ENCODE measurements around the gene CEP20.
"Not testable (repeated sequence)": the region's sequence is repeated elsewhere in the genome, so short reads cannot be mapped to it uniquely, and the experiment has no call there.

Gene CEP20

DNA sequence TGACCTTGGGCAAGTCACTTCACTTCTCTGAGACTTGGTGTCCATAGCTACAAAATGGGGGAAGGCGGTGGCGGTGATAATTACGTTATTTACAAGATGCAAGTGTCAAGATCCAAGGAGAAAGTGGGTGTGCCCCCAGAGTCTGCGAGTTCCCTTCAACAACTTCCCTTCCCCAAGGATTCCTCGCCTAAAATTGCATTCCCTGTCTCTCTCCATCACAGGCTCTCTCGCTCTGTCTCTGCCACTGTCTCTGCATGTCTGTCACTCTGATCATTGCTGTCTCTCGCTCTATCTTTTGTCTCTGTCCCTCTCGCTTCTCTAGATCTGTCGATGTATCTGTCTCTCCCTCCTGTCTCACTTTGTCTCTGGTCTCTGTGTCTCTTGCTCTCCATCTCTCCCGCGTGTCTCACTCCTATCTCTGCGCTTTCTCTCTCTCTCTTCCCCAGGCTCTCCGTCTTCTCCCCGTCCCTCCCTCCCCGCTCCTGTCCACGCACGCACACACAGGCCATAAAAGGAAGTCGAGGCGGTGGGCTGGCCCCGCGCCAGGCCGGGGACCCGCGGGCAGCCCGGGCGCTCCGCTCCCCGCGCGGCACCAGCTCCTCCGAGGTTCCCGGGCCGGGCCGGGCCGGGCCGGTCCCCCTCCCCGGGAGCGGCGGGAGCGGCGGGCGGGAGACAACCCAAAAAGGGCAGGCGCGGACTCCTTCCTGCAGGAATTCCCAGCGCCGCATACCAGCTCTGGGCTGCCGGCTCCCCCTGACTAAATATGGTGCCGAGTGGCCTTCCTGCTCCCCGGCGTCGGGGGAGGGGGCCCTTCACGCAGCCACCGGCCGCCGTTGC, 30.5 kb downstream of the CEP20 start:
- no peak for DNase-seq (ENCODE audit: low spot score)

DNA sequence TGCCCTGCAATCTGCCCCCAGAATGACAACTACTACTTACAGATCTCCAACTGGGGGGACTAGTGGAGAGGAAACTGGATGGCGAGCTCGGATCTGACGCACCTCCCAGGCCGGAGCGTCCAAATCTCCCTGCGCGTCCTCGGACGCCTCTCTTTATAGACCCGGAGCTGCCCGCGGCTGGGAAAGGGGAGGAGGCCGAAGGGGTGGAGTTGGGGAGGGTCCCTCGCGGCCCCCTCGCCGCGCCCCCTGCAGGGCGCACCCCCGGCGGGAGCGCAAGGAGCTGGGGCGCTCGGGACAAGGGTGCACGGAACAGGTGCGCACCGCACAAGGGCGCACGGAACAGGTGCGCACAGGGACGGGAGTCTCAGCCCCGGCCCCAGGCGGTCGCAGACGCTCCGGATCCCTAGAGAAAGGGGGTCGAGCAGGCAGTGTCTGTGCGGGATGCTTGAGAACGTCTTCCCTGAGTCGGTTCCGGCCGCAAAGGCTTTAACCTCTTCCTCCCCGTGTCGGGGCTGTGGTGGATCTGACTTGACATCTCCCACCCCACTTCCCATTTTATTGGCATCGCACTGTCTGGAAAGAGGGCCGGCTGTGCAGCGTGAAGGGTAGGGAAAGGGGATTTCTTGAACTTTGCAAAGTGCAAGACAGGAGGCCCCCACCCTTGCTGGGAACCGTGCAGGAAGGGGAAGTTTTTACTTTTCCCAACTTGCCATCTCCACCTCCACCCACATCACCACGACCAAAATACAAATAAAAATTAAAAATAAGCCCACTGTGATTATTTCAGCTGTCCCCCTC, 31.3 kb downstream of the CEP20 start, which contains the start of gene MYH11:
Gene MYH11 (minus strand): TSS at position 128 of the 798 bp plus-strand sequence. CDS start 18,776 bp downstream, outside the sequence.
- DNase-seq (ENCODE audit: low spot score): no peak

DNA sequence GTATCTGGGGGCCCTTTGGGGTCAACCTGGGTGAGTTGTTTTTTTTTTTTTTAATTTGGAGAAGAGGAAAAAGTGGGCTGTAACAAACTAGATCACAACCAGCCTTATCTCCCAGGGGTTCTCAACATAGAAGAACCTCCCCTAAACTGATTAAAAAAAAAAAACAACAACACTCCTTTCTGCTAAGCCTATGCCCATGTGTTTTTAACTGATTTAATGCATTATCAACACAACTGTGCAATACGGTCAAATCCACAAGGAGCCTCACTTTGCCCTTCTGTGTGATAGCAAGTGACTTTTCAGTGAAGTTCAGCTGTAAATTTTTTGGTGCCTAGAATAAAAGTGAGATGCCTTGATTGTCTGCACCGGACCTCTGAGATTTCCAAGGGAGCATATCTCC, 32.2 kb downstream of the CEP20 start:
- DNase-seq (ENCODE audit: low spot score): no peak

DNA sequence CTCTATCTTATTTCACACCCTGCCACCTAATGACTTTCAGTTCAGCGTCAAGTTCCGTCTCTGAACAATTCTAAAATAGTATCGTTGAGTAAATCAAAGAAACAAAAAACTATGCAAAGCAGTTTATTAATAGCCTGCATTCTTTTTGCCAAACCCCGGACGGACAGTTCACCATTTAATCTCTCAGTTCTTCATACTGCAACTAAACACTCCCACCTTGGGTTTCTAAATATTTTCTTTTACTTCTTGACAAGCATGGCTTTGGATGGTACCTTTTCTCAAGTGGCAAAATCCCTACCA, 32.7 kb downstream of the CEP20 start:
- DNase-seq (ENCODE audit: low spot score): no peak

DNA sequence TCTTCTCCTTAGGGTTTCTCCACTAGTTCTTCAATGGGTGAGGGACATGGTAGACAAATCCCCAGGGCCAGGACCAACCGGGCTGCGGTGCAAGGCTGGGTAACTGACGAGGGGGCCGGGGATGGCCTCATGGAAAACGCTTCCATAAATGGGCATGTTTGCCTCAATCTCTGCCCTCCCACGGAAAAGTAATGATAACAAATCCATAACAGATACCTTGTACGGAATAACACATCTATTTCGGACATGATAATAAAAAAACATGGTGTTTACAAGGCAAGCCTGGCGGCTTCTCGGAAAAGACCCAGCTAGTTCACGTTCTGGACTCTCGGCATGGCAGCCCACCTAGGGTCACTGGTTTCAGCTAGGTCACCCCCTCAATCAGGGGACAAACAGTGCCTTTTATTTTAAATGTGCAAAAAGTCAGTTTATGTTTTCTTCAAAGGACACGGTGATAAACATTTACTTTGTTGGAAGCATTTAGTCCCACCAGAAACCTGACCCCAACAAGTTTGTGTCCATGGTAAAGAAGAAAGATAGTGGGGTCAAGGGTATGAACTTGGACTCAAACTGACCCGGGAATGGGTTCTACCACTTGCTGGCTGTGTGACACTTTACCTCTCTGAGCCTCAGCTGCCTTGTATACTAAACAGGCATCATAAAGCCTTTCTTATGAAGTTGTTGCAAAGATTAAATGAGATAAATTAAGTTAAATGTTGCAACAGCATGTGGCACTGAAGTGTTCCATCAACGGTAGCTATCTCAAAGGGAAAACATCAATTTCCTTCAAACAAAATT, 33.3 kb downstream of the CEP20 start:
- no peak for DNase-seq (ENCODE audit: low spot score)

DNA sequence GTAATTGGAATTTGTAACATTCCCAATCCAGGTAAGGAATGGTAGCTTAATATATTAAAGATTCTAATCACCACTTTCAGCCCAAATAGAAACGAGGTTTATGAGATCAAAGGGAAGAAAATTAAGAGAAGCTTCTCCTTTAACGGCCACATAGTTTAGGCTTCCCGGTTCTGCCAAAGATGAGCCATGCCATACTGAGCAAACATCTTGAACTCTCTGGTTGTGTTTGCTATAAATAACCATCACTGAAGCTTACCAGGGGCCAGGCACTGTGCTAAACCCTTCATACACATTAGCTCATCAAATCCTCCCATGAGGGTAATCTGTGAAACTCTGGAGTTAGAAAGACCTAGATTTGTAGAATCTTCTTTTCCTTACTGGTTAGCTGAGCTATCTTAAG, 34.3 kb downstream of the CEP20 start:
- no peak for DNase-seq (ENCODE audit: low spot score)

DNA sequence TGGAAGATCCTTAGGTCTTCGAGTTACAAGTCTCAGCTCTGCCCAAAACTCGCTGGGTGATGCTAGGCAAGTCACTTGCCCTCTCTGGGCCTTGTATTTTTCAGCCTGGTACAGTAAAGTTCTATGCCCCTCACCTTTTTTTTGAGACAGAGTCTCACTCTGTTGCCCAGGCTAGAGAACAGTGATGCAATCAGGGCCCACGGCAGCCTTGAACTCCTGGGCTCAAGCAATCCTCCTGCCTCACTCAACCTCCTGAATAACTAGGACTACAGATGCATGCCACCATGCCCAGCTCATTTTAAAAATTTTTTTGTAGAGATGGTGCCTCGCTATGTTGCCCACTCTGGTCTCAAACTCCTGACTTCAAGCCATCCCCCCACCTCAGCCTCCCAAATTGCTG, 35.4 kb downstream of the CEP20 start:
- DNase-seq (ENCODE audit: low spot score): no peak

DNA sequence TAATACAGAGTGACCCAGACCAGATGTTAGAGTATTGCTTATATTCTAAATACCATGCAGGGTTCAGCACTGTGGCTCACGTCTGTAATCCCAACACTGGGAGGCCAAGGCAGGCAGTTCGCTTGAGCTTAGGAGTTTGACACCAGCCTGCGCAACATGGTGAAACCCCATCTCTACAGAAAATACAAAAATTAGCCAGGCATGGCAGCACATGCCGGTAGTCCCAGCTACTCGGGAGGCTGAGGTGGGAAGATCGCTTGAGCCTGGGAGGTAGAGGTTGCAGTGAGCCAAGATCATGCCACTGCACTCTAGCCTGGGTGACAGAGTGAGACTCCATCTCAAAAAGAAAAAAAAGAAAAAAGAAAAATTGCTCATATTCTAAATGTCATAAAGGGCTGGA, 37.8 kb downstream of the CEP20 start:
- not testable (repeated sequence) for DNase-seq (ENCODE audit: low spot score)

DNA sequence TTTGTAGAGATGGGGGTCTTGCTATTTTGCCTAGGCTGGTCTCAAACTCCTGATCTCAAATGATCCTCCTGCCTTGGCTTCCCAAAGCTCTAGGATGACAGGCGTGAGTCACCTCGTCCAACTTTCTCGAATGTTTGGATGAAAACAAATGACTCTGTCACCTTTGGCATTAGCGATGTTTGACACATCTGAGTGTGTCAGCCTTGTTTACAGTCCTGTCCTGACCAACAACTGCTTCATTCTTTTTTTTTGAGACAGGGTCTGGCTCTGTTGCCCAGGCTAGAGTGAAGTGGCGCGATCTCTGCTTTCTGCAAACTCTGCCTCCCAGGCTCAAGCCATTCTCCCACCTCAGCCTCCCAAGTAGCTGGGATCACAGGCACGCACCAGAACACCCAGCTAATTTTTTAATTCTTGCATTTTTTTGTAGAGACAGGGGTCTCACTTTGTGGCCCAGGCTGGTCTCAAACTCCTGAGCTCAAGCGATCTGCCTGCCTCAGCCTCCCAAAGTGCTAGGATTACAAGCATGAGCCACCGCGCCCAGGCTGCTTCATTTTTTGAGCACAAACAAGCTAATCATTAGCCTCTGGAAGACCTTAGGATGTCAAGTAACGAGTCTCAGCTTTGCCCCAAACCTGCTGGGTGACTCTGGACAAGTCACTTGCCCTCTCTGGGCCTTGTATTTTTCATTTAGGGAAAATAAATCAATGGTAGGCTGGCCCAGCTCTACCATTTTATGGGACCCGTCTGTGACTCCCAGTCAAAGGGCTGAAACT, 39.0 kb downstream of the CEP20 start:
- no peak for DNase-seq (ENCODE audit: low spot score)

DNA sequence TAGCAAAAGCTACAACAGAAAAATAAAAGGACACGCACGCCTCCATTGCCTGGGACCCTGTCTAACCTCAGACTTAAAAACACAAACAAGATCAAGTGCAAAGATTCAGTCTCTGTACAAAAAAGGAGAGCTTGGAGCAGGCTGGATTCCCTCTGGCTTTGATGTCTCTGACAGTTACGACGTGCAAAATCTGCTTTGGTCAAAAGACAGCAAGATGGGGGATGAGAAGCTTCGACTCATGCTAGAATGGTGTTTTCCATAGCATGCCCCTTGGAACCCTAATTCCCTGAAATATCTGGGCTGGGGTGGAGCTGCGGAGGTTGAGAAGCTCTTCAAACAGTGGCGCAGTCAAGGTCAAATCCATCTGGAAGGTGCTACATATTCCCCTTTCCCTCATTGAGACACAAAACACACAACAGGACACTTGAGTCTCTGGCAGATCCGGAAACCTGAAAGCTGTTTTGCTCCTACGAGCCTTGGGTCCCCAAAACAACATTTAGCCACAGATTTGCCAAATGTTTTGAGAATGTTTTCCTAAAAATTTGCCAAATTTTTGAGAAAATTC, 40.7 kb downstream of the CEP20 start:
- DNase-seq (ENCODE audit: low spot score): no peak

DNA sequence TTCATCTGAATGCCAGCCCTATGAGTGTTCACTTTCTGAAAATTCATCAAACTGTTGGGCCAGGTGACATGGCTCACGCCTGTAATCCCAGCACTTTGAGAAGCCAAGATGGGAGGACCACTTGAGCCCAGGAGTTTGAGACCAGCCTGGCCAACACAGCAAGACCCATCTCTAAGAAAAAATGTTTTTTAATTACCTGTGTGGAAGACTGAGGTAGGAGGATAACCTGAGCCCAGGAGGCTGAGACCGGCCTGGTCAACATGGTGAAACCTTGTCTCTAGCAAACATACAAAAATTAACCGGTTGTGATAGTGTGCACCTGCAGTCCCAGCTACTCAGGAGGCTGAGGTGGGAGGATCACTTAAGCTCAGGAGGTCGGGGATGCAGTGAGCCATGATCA, 41.9 kb downstream of the CEP20 start:
- DNase-seq (ENCODE audit: low spot score): no peak

DNA sequence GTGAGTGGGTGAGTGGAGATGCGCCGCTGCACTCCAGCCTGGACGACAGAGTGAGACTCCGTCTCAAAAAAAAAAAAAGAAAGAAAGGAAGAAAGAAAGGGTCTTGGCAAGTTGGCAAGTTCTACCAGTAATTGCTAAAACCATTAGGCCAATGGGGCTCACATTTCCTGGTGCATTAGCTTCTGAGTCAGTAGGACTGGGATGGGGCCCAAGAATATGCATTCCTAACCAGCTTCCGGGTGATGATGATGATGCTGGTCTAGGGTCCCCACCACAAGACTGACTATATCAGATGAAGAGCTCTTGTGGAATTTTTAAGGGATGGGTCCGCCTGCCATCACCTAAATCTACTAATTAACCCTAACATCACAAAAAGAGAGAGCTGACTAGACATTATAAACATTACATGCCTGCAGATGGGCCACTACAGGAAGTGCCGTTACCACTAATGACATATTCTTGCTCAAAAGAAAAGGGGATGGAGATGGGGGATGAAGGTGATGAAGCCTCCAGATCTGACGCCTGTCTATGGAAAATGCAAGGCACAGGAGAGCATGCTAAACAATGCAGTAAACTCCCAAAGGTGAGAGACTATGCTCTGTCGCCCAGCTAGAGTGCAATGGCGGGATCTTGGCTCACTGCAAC, 44.6 kb downstream of the CEP20 start:
- DNase-seq (ENCODE audit: low spot score): no peak

DNA sequence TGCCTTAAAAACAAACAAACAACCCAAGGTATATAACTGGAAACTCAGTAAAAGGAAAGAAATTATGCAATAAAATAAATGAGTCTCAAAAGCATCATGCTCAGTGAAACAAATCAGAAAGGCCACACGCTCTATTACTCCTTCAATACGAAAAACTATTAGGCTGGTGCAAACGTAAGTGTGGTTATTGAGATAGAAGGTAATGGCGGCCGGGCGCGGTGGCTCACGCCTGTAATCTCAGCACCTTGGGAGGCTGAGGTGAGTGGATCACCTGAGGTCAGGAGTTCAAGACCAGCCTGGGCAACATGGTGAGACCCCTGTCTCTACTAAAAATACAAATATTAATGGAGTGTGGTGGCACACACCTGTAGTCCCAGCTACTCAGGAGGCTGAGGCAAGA, 49.2 kb downstream of the CEP20 start:
- DNase-seq (ENCODE audit: low spot score): not testable (repeated sequence)

DNA sequence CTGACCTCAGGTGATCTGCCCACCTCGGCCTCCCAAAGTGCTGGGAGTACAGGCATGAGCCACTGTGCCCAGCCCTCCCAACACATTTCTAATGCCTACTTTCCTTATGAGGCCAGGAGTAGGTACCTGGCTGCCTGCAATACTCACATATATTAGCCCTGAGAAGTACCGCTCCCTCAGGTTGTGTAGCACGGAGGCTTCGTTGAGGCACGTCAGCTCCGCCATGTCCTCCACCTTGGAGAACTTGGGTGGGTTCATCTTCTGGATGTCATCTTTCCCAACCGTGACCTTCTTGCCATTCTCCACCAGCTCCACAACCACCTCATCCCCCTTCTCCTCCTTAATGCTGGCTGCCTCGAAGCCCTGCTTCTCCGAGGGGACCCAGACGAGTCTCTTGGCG, 50.6 kb downstream of the CEP20 start:
- DNase-seq (ENCODE audit: low spot score): no peak

DNA sequence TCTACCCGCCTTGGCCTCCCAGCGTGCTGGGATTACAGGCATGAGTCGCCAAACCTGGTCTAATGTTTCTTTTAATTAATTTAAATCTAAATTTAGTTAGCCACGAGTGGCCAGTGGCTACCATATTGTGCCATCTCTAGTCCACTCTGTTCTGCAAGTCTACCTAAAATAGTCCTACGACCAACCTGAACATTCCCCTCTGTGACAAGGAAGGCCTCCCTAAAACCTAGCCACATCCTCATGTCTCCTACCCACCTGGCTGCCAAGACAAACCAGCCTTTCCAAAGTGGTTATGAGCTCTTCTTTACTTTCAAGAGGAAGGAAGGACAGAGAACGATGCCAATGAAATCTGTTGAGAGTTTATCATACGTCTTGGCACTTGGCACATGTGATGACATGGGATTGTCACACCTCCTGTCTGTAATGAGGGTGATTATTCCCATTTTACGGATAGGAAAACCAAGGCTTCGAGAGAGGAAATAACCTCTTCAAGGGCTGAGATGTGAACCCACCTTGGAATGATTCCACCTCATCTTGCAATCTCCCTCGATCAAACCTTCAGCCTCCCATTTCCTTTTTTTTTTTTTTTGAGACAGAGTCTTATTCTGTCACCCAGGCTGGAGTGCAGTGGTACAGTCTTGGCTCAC, 51.3 kb downstream of the CEP20 start:
- no peak for DNase-seq (ENCODE audit: low spot score)

DNA sequence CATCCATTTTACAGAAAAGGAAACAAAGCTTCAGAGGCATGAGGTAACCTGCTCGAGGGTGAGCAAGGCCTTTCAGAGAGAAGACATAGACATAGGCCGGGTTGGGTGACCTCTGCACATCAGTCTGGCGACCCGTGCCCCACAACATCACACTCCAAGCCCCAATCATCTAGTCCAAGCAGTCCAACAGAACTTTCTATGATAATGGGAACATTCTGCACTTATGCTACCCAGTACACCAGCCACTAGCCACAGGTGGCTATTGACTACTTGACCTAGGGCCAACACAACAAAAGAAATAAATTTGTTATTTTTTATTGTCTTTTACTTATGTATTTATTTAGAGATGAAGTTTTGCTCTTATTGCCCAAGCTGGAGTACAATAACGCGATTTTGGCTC, 52.3 kb downstream of the CEP20 start:
- no peak for DNase-seq (ENCODE audit: low spot score)

DNA sequence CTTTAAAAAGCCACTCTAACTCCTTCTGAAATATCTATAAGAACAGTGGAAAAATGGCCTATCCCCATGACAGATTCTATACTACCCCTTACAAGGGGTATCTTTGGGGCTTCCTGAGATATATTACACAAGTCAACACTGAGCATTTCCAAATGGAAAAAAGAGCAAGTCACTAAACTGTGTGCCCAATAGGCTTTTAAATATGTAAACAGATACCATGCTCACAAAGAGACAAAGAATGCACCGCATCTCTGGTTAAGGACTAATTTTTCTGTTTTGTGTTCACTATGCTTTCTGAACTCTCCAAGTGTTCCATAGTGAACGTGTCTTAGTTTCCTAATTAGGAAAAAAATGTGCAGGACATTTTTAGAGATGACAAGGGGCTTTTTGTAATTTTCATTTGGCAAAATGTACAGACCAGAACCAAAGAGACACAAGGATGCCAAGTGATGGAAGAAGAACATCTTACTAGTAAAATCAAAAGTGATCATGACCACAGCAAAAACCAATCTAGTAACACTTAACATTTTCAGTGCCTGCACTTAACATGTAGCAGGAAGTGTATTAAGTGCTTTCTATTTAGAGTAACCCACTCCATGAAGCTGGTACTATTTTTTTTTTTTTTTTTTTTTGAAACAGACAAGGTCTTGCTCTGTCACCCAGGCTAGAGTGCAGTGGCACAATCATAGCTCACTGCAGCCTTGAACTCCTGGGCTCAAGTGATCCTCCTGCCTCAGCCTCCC, 53.1 kb downstream of the CEP20 start:
- no peak for DNase-seq (ENCODE audit: low spot score)

DNA sequence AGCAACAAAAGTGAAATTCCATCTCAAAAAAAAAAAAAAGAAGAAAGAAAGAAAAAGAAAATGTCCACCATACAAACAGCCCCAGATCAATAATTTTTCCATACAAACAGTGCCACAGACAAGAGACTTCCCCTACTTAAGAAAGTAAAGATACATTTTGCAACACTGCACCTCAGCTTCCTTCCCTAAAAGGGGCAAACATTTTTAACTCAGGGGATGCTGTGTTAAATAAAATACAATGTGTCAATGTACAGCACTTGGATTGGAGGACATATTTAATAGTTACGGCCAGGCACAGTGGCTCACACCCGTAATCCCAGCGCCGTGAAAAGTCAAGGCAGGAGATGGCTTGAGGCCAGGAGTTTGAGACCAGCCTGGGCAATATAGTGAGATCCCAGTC, 53.9 kb downstream of the CEP20 start:
- DNase-seq (ENCODE audit: low spot score): no peak

DNA sequence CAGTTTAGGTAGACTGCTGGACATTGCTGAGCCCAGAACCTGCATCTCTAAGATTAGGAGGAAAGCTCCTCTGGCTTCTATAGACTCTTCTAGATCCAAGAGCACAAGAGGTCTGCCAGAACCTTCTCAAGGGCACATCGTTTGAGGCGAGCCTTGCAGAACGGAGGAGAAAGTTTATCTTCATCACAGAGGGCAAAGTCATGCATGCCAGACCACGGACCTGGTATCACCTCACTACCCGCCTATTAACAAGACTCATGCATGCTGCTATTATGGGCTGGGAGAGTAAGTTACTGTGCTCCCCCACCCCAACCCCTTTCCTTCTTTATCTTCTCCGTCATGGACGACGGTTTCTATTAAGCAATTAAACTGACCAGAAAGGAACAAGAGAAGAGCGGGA, 54.9 kb downstream of the CEP20 start:
- DNase-seq (ENCODE audit: low spot score): no peak

DNA sequence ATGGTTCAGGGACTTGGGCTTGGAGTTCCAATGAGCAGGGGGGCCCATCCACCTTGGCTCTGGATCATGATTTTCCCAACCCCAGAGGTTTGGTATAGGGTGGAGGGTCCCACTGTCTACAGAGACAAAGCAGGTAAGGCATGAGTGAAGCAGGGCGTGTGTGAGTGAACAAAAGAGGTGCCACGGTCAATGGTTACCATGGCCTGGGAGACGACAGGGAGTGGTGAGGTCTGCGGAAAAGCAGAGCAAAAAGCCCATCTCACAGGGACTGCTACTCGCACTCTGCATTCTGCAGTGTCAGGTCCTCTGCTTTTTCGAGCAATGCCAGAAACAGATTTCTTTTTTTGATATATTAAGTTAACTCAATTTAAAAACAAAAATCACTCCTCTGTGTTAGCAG, 56.2 kb downstream of the CEP20 start:
- no peak for DNase-seq (ENCODE audit: low spot score)

Measured in hematopoietic multipotent progenitor cell treated with erythropoietin and hydrocortisone succinate and interleukin-3 and kit ligand, for 15 days (in vitro differentiated cells).